Measurements from ENCODE around the gene MYLK4.

The MYLK4 gene

DNA sequence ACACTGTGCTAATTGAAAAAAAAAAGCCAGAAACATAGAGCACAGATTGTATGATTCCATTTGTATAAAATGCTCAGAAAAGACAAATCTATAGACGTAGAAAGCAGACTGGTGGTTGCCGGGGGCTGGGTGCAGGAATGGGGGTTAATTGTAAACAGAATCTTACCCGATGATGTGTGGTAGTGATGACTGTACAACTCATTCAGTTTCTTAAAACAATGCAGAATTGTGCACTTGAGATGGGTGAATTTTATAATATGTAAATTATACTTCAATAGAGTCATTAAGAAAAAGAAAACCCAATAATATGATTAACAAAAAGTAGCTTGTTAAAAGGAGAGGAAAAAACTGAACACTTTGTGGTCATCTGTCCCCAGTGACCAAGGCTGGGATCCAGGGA, 3.7 kb upstream of the MYLK4 start:
- no peak for DNase-seq

- DNase-seq = no peak
Observed at GRCh38 chr6:2753743-2754142, 3.0 kb upstream of the MYLK4 start.

DNA sequence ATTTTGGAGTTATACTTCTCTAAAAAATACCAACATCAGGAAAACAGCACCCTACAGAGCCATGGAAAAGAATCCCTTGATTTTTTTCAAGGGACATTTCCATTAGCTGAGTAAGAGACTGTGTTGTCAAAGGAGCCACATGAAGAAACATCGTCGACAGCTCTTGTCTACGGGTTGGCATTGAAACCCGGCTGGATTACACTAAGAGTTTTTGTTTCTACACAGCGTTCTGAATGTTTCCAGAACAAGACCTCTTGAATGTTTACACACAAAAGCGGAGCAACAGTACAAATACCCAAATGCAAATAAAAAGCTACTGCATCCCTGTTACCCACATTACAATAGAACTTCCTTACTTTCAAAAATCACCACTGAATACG, 2.4 kb upstream of the MYLK4 start:
- no peak for DNase-seq

DNA sequence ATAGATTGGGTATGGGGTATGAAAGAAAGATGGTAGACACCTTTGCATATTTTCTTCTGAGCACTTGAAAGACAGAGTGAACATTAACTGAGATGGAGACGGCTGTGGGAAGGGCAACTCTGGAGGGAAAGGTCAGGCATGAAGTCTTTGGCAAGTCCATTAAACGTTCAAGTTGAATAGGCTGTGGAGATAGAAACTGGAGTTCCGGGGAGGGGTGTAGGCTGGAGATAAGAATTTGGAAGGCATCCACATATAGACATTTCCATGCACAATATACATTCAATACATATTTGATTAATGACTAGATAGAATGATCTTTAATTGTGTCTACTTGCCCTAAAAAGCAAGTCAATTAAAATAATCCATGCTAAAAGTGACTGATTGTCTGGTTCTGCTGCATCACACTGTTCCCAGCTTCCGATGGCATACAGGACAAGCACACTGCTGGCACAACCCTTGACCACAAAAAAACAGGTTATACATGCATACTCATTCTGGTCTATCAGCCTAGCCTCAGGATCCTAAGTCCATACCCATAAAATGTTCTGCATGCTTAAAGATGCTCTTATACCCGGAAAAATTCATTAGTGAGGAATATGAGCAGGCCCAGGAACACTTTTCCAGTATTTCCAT, 1.9 kb upstream of the MYLK4 start:
- DNase-seq = no peak

GRCh38 chr6:2751871-2752270, 1.1 kb upstream of the MYLK4 start:
- DNase-seq = no peak

DNA sequence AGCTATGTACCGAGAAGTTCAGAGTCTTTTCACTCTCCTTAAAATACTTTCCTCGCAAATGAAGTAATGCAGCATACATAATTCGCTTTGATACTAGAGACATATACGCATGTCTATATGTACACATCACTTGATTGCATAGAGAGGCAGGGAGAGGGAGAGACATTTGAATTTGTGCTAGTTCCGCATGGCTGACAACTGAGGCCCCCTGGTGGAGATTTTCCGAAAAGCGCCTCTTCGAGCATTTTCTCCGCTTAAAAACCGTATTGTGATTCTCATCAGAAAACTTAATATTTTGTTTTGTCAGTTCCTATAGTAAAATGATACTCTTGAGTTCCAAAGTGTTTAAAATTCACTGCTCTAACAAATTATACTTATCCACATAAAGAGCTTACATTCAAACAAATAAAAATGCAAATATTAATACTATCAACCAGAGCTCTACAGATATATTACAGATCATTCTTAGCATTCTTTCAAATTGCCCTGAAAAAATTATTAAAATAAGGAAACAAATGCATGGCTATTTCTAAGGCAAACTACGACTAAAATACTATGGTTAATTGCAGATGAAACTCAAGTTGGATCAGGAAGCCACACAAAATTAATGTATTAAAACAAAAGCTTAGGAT, 637 bp downstream of the MYLK4 start:
- DNase-seq = peak; percentile 56

DNA sequence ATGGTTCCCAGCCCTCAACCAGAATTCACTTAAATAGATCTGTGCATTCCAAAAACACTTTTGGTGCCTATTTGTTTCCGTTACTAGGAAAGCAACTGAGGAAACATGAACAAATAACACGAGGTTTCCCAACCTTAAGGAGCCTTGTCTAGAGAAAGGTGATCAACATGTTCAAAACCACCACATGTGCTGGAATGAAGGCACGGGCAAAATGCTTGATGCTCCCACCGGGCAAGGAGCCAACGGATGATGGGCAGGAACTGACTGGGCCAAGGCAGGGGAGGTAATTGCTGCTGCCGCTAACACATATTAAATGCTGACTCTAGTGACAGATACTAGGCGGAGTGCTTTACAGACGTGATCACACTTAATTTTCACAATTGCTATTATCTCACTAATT, 2.5 kb downstream of the MYLK4 start:
- DNase-seq = no peak

DNA sequence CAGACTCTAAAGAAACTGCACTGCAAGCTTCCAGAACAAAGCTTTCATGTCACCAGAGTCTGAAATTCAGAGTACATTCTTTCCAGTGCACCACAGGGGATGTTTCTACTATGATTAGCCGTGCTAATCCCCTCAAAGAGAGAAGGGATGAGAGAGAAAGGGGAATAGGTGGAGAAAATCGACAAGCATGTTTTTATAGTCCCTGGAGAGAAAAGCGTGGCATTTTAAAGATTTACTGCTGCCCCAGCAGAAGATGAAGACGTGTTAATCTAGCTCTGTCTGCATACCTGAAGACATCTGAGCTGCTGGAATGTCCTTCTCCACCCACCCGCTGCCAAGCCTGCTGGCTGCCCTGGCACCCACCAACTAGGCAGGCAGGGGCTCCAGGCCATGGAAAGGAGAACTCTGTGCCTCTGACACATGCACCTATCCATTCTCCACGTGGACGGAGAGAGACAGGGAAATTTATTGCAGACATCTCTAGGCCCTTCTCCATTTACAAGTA, 4.1 kb downstream of the MYLK4 start:
- DNase-seq = no peak

DNA sequence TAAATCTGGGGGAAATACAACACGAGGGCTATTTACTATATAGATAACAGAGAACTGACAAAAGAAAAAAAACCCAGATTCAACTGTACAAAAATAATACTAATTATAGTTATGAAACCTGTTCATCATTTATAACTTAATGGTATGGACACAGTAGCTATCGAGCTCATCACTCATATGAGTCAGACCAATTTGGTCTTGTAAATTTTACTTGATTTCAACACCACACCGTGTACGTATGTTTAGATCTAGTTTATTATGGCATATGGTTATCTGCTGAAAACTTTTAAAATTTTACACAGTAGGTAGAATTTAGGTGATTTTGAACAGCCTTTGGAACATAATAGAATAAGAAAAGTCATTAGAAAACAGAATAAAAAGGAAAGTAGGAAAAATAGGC, 5.5 kb downstream of the MYLK4 start:
- DNase-seq = no peak

GRCh38 chr6:2744778-2745177, 5.9 kb downstream of the MYLK4 start:
- no peak for DNase-seq

DNA sequence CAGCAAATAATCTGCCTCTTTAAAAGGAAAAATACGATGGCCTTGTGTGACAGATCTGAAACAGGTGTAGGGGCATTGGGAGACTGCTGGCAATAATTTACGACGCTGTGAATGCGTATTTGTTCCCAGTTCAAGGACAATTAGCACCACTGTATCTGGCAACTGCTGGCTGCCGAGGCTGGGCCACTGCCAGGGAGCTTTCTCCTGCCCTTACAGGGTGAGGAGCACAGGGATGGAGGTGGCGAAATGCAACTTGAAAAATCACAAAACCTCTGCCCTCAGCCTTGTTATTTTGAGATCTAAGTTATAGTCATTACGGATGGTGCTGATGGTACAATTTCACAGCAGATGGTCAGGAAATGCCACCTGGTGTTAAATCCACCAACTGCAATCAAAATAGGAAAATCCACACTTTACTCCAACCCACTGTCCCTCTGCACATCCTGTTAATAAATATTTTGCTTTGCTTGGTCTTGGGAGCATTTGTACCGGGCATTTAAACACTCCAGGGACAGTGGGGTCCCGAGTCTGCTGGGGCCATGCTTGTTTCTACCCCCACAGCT, 6.4 kb downstream of the MYLK4 start:
- no peak for DNase-seq

- DNase-seq = no peak
Observed at GRCh38 chr6:2743280-2744208, 7.2 kb downstream of the MYLK4 start.

GRCh38 chr6:2741756-2742155, 9.0 kb downstream of the MYLK4 start:
- peak; percentile 14 for DNase-seq

DNA sequence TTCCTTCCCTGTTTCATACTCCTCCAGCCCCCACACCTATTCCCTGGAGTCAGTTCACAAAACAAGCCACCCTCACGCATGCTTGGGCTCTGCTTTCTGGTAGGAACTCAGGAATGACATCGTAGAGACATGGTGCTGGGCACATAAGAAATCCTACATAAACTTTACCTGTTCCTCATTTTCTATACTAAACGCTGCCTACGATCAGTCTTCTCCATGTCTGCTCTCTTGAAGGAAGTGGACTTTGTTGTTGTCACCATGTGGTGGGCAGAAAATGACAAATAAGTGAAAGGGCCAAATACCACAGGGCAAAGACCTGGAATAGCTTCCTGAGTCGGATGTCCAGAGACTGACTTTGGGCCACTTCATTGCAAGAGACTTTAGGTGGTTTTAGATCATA, 10.1 kb downstream of the MYLK4 start:
- no peak for DNase-seq

DNA sequence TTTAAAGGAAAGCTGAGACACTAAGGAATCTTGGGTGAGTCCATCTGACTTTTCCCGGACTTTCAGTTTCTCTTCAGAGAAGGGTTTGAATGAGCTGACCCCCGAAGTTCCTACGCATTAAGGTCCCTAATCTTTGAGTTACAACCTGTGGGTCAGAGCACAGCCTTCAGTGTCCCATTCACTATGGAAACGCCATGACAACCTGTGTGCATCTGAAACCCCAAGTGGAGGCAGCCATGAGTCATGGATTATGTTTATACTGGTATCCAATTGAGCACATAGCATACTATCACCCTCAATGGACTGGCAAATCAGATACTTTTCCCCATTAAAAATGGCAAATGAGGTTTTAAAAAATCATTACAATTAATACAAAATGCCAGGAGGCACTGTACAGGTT, 11.4 kb downstream of the MYLK4 start:
- peak; percentile 66 for DNase-seq

DNA sequence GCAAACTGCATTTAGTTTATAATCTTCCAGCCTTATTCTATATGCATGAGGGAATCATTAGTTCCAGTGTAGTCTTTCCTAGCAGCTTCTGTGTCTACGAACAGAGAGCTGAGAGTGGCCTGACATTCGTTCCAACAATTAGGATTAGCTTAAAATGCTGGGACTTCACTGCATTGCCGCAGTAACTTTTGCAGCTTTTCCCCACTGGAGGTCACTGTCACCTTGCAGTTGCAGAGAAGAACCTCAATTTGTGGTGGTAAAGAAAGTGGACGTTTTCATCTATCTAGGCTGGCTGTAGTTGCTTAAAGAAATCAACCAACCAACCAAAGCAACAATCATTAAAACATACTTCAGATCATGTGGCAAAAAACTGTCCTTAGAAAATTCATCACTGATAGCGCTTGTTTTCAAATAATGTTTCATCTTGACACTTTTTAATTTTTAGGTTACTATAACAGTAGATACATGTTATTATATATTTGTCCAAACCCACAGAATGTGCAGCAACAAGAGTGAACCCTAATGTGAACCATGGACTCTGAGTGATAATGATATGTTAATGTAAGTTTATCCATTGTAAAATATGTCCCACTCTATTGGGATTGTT, 12.2 kb downstream of the MYLK4 start:
- peak; percentile 60 for DNase-seq

DNA sequence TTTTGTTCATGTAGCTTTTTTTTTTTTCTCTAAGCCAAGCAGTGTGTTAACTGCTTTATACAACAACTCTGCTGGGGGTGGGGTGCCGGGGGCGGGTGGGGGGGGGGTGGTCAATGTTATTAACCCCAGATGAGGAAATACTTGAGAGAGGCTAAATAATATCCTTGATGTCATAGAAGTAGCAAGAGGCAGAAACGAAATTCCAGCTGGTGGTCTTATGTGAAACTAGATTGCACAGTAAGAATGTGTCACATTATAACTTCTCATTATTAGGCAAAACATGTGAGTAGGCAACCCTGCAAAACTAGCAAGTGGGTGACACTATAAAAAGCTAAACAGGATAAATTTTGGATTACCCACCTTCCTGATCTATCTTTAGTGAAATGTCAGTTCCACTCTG, 12.8 kb downstream of the MYLK4 start:
- no peak for DNase-seq

DNA sequence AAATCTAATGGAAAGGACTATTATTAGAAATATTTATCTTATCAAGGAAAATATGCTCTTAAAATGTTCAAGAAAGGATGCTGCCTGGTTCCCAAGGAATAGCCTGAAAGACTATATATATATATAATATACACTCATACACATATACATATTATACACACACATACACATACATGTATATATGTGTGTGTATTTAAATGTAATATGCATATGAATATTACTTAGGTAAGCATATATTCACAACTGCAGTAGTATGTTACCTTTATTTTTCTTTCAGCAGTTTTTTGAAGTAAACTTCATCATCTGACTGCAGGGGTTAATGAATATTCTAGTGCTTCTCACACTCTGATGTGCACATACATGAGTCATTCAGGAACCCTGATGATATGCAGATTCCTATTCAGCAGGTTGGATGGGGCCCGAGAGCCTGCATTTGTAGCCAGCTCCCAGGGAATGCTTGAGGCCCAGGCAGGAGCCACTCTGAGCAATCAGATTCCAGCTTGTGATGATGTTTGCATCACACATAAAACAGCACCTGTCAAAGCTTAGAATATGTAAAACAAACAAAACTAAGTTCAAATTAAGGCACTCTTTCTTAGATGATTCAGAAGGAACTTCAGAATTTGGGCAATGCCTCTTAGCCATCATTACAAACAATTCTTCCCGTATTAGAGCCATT, 16.1 kb downstream of the MYLK4 start:
- no peak for DNase-seq

DNA sequence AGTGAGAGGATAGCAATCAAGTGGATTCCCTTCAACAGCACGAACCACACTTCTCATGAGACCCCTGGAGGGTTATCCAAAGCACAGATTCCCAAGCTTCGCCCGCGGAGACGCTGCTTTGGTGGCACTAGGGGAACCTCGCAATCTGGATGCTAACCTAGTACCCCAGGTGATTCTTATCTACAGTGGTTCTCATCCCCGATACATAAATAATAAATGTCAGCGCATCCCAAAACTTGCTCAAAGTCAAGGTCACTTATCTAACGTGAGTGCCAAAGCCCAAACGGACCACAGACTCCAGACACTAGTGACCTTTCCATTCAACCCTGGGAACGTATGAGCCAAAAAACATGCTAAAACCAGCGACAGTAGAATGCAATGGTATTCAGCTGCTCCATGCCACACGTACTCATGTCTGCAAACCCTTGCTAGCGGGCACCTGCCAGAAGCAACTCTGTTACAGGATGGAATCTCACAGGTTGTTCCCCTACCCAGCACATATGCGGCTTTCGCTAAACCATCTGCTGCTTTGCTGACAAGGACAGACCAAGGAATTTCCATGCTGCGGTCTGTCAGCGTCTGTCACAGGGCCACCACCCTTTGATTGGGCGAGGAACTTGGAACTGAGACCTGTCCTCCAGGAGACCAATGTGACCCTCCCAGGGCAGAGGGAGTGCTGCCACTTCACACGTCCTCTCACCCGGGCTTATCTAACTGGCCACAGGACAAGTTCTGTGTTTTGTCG, 16.8 kb downstream of the MYLK4 start:
- DNase-seq = no peak

DNA sequence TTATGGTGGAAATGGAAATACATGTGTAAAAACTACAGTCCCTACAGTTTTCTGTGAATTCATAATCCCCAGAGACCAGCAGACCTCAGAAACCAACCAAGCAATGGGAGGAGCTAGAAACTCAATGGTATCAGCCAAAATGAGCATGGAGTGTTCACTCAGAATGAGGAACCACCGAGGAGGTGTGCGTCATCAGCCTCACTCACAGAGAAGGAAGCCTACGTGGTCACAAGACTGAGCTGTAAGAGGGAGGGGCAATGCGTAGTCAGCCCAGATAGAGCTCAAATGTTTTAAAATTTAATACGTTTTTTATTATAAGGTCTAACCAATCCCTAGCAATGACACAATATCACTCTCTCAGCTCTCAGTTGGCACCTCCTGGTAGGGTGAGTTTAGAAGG, 17.4 kb downstream of the MYLK4 start:
- DNase-seq = no peak

GRCh38 chr6:2732503-2733089, 18.1 kb downstream of the MYLK4 start:
- DNase-seq = no peak
